GM19193 (cell line): ENCODE results near the gene CDC42BPA.

ENCODE experiments used
- POLR2A ChIP-seq: IDR thresholded peaks from 4 replicates; pipeline ENCODE4 v1.6.1; 2011; ENCODE audit not compliant: insufficient read depth, insufficient read length; ENCODE audit errors: extremely low read depth

Gene CDC42BPA

DNA sequence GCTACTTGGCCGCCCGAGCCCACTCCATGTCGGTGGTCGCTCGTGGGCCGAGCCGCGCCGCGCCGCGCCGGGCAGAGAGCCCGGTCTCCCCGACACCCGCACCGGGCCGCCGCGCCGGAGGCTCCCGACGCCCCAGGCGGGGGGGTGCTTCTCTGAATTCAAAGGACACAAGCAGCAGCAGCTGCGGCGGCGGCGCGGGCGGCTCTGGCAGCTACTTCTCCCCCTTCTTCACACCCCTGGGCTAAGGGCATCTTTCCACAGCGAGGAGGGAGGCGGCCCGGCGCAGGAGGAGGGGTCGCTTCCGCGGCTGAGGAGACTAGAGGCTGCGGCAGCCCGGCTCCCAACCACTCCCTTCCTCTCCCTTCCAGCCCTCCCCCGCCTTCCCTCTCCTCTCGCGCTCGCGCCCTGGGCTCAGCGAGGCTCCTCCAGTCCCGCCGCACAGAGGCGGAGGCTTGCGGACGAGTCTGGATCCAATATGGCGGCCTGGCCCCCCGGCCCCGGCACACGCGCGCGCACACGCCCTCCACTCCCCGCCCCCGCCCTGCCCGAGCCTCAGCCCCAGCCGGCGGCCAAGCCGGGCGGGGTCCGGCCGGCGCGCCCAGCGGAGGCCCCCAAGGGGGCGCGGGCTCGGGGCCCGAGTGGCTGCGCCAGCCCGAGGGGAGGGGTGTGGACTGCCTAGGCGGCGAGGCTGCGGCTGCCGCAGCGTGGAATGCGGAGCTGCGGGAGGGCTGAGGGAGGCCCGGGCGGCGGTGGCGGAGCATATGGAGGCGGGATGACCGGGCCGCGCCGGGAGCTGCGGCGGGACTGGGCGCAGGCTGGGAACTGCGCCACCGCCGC, at the start of gene CDC42BPA:
Gene CDC42BPA (minus strand): TSS at position 477 of the 837 bp plus-strand sequence. CDS start 1,310 bp downstream, outside the sequence.
- peak; percentile 21 for TF ChIP-seq POLR2A

DNA sequence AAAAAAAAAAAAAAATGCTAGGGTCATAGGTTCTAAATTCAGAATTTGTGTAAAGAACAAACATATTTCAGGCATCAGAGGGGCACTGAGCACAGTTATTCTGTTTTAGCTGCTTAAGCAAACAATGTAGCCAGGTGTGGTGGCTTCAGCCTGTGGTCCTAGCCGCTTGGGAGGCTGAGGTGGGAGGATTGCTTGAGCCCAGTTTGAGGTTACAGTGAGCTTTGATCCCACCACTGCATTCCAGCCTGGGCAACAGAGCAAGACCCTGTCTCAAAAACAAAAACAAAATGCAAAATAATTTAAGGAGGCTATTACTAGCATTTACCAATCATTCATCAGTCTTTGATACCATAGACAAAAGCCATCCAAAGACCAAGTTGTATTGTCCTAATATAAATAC, 49.7 kb upstream of the CDC42BPA start:
- TF ChIP-seq POLR2A, result no peak

- no peak for TF ChIP-seq POLR2A
These were observed 47.5 kb upstream of the CDC42BPA start for GRCh38 chr1:227365473-227366431.

- TF ChIP-seq POLR2A, result no peak
These were observed 46.4 kb upstream of the CDC42BPA start for GRCh38 chr1:227364657-227365056.

DNA sequence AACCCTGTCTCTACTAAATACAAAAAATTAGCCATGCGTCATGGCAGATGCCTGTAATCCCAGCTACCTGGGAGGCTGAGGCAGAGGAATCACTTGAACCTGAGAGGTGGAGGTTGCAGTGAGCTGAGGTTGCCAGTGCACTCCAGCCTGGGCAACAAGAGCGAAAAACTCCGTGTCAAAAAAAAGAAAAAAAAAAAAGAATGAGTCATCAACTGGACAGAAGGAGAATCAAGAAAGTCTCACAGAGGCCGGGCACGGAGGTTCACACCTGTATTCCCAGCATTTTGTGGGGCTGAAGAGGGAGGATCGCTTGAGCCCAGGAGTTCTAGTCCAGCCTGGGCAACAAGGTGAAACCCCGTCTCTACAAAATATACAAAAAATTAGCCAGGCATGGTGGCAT, 45.5 kb upstream of the CDC42BPA start:
- TF ChIP-seq POLR2A, result no peak

GRCh38 chr1:227362039-227362438, 43.7 kb upstream of the CDC42BPA start:
- TF ChIP-seq POLR2A, result no peak

- no peak for TF ChIP-seq POLR2A
These were observed 39.6 kb upstream of the CDC42BPA start for GRCh38 chr1:227357927-227358302.

DNA sequence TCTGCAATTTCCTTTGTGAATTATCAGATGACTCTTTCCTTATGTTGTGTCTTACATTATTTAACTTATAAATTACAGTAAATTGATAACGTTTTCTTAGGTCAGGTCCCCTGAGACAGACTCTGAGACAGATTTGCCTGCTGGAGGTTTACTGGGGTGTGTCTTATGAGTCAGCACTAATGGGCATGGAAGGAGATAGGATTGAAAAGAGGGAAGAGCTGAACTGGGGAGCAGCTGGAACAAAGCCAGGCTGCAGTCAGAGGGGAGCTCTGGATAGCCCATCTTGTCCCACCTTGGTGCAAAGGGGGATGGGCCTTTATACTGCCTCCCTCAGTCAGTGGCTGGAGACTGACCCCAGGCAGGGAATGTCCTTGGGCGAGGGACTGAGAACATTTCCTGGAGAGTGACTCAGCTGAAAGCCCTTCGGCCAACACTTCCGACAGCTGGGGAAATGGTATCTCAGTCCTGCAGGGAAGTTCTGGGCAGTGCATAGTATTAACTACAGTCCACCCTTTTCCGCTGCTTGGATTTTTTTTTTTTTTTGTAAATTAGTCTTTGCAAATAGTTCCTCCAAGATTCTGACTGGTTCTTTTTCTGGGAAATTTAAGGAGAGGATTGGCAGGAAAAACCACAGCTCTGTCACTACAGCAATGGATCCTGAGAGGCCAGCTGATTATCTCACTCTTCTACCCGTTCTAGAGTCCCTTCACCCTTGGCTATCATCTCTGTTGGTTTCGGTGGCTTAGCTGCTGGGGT, 39.1 kb upstream of the CDC42BPA start:
- TF ChIP-seq POLR2A, result no peak

- TF ChIP-seq POLR2A, result no peak
These were observed 38.4 kb upstream of the CDC42BPA start for GRCh38 chr1:227356620-227357146.

- TF ChIP-seq POLR2A, result no peak
These were observed 37.4 kb upstream of the CDC42BPA start for GRCh38 chr1:227355542-227356245.

- TF ChIP-seq POLR2A, result no peak
These were observed 34.9 kb upstream of the CDC42BPA start for GRCh38 chr1:227353186-227353585.

DNA sequence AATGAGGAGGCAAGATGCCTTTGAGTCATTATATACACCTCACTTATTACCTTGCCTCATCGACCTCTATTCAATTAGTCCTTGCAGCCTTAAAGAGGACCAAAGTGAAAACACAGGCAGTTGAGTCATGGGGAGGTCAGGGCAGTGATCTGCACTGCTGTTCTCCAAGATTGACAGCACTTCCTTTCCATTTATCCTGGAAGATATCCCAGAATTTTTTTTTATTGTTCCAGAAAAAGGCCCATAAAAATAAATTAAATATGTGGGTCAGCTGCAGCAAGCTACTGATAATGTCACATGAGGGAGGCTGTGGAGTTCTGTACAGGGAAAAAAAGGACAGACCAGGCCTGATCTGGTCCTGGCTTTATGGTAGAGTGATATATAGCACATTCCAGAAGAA, 33.2 kb upstream of the CDC42BPA start:
- no peak for TF ChIP-seq POLR2A

GRCh38 chr1:227349967-227350366, 31.7 kb upstream of the CDC42BPA start:
- no peak for TF ChIP-seq POLR2A

DNA sequence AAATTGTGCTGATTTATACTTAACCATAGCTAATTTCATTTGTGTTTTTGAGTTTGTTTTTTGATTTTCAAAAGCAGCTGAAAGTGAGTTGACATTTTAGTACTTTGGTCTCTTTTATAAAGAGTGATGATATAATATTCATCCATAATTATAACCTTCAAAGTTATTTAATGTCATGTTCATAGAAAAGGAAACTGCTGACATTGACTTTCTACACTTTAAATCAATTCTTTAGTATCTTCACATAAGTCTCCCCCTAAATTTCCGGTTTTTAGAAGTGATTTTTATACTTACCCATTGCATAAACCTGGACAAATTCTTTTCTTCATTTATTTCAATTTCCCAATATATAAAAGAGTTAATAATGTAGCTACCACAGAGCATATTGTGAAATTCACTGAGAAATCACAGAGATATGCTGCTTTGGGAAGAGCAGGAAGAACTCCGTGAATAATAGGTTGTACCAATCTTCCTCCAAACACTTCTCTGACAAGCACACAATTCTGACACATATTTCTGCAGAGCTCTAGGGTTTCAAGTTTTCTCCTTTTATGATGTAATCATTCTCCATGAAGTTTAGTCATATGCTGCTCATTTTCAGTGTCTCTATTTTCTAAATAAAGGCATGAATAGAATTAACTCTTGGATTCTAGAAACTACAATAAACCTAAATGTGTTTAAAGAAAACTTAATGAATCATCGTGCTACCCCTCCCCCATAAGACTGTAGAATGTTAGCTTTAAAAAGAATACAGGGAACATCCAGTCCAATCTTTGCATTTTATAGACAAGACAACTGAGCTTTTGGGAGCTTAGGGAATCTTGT, 25.6 kb upstream of the CDC42BPA start:
- no peak for TF ChIP-seq POLR2A

DNA sequence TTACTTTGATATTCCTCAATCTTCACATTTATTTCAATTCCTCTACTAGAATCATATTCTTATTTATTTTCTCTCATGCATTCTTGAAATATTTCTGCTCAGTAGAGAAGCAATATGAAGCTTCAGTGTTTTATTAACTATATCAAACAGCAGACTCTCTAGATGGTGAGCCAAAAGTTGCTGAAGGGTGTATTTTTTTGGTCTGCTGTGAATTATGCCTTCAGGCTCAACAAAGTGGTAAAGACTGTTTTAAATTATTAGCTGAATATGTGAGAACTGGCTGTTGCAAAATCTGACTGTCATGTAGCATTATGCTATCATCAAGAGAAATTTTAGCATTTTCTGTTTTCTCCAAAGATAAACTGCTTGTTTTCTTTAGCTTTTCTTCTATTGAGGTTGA, 24.9 kb upstream of the CDC42BPA start:
- no peak for TF ChIP-seq POLR2A
